HepG2 (cell line): ENCODE data around the gene SMAD7. TPM values are rescaled to one million over a fixed set of nuclear protein-coding genes. Genes with fewer than 3 reads are reported as not detected.

Experiments
- ATAC-seq: fragments of 200-7000 bp; cut with Tn5 transposase; 3 replicates; pipeline ENCODE4 v1.9.1; 2020; ENCODE audit warnings: mild to moderate bottlenecking, moderate library complexity
- BruUV-seq: library from RNA; stranded (reverse); fragments of 400-500 nt; replicated peaks from 2 replicates; lab custom pipeline; 2021; lab: Mats Ljungman, UMichigan
- CTCF ChIA-PET: fragments of 300-600 bp; formaldehyde crosslinking; extraction: SDS; loops from one replicate; lab custom pipeline; 2021; ENCODE audit warnings: low total read pairs, inconsistent platforms, low intra/inter-chr PET ratio; lab: Yijun Ruan, JAX
- POLR2A ChIA-PET: fragments of 350-600 bp; sonication (Branson Sonifier 250); formaldehyde crosslinking; loops from one replicate; lab custom pipeline; 2020; ENCODE audit warnings: antibody characterized with exemption, inconsistent platforms; lab: Yijun Ruan, JAX
- DNase-seq: peaks from one replicate; pipeline ENCODE4 v3.0.0-alpha.2; 2015; ENCODE audit warnings: low spot score
- FAIRE-seq: peaks from 3 replicates; lab custom pipeline; 2011; peaks lifted over from hg19 to GRCh38; lab: Jason Lieb, UNC
- H2AFZ ChIP-seq: one replicate; pipeline ENCODE4 v1.6.1; 2011; ENCODE audit warnings: low read length, inconsistent platforms
- H3K27ac ChIP-seq: fragments of 300-600 bp; 3 replicates; pipeline ENCODE4 v1.8.0; 2011; ENCODE audit warnings: mixed run types, mild to moderate bottlenecking, mixed read lengths, low read length, inconsistent platforms; ENCODE audit not compliant: insufficient read depth; ENCODE audit errors: extremely low read length
- H3K27me3 ChIP-seq, 2 experiments: fragments of 200-600 bp in 1 of 2; 2 replicates in 1 of 2; 3 replicates in 1 of 2; pipeline versions ENCODE4 v1.6.0 to v1.8.0; 2011; ENCODE audit warnings: low read length in 2 of 2, mild to moderate bottlenecking in 2 of 2, moderate library complexity in 2 of 2, inconsistent platforms in 1 of 2; ENCODE audit not compliant: insufficient read depth in 2 of 2, control insufficient read depth in 1 of 2
- H3K36me3 ChIP-seq, 2 experiments: fragments of 200-600 bp in 1 of 2; replicated peaks in 1 of 2; 2 replicates in 1 of 2; 3 replicates in 1 of 2; pipeline versions ENCODE4 v1.5.1 to v1.8.0; 2011; ENCODE audit warnings: low read length in 2 of 2, inconsistent platforms in 1 of 2; ENCODE audit not compliant: insufficient read depth in 2 of 2, control insufficient read depth in 1 of 2
- H3K4me1 ChIP-seq: 2 replicates; pipeline ENCODE4 v1.5.1; 2012; ENCODE audit warnings: low read length, inconsistent platforms; ENCODE audit not compliant: insufficient read depth
- H3K4me2 ChIP-seq: 2 replicates; pipeline ENCODE4 v1.6.0; 2011; ENCODE audit warnings: low read depth, low read length, inconsistent platforms
- H3K4me3 ChIP-seq, 3 experiments: fragments of 200-600 bp in 1 of 3; sonication (generic), shearing (Covaris generic) in 1 of 3; replicated peaks in 1 of 3; 2 replicates each; pipeline ENCODE4 v1.5.1; 2011 to 2016; ENCODE audit warnings: low read length in 3 of 3, inconsistent platforms in 2 of 3, low read depth in 2 of 3, mild to moderate bottlenecking in 2 of 3, control low read depth in 1 of 3, mixed read lengths in 1 of 3; ENCODE audit not compliant: insufficient read depth in 1 of 3
- H3K79me2 ChIP-seq: one replicate; pipeline ENCODE4 v1.6.1; 2011; ENCODE audit warnings: low read length, inconsistent platforms; ENCODE audit not compliant: insufficient read depth
- H3K9ac ChIP-seq: 2 replicates; pipeline ENCODE4 v1.6.0; 2011; ENCODE audit warnings: mild to moderate bottlenecking, low read depth, low read length, inconsistent platforms; ENCODE audit not compliant: insufficient read depth
- H3K9me3 ChIP-seq: 2 replicates; pipeline ENCODE4 v1.5.1; 2012; ENCODE audit warnings: mild to moderate bottlenecking, low read length
- H4K20me1 ChIP-seq: 2 replicates; pipeline ENCODE4 v1.6.0; 2011; ENCODE audit warnings: inconsistent platforms, mild to moderate bottlenecking, low read length, moderate library complexity; ENCODE audit not compliant: insufficient read depth
- ADNP ChIP-seq: sonication (generic); formaldehyde crosslinking; IDR thresholded peaks from 2 replicates; pipeline ENCODE4 v1.4.0; 2020; ENCODE audit warnings: missing genetic modification reagents
- HMG20A ChIP-seq: IDR thresholded peaks from 2 replicates; pipeline ENCODE4 v1.6.1; 2016; ENCODE audit warnings: borderline replicate concordance
- MAFK ChIP-seq, 2 experiments: IDR thresholded peaks in 1 of 2; conservative IDR thresholded peaks in 1 of 2; 2 replicates each; pipeline ENCODE4 v1.6.1; 2011; ENCODE audit warnings: improper control_type of control experiment in 2 of 2, low read length in 2 of 2
- SSRP1 ChIP-seq: IDR thresholded peaks from 2 replicates; pipeline ENCODE4 v1.6.1; 2016; ENCODE audit warnings: control low read depth
- ZNF616 ChIP-seq: sonication (generic); formaldehyde crosslinking; IDR thresholded peaks from 2 replicates; pipeline ENCODE4 v1.5.0; 2020; ENCODE audit warnings: low read depth, mild to moderate bottlenecking, missing genetic modification reagents
- ZNF629 ChIP-seq: sonication (generic); formaldehyde crosslinking; conservative IDR thresholded peaks from 2 replicates; pipeline ENCODE4 v1.5.0; 2020; ENCODE audit warnings: missing genetic modification reagents
- whole genome bisulfite sequencing: methylation state at CpG from one replicate; pipeline ENCODE4 v1.1.6; 2017; ENCODE audit warnings: low lambda C conversion rate; 5-methylcytosine and 5-hydroxymethylcytosine counted together
- in situ Hi-C: cut with HindIII; loops from 2 replicates; pipeline ENCODE4 v1.10.0; 2017; ENCODE audit warnings: low pct_unique_long_range_greater_than_20kb; ENCODE audit not compliant: extremely low pct_ligation_motif_present
- intact Hi-C: fragments of 100-400 bp; cut with micrococcal nuclease; formaldehyde crosslinking; loops from one replicate; pipeline ENCODE4 v1.10.0; 2022; ENCODE audit not compliant: unreplicated experiment
- polyA plus RNA-seq, 8 experiments: library from polyadenylated mRNA; depleted of rRNA in 3 of 8; stranded (reverse) in 7 of 8; unstranded in 1 of 8; fragments of >200 nt; fragmentation: Illumina TruSeq in 4 of 8; extraction: Trizol in 4 of 8; gene quantifications; 2 replicates each; pipeline versions ENCODE4 v1.2.1 to v1.2.3, GENCODE V29; 2011 to 2016; ENCODE audit warnings: low read depth in 4 of 8, missing spikeins in 1 of 8, mixed read lengths in 1 of 8; ENCODE audit not compliant: insufficient read depth in 1 of 8
- total RNA-seq, 5 experiments: library from RNA; depleted of rRNA; stranded (reverse); fragments of >200 nt; fragmentation: Illumina TruSeq; extraction: Trizol; gene quantifications; 2 replicates each; pipeline ENCODE4 v1.2.3, GENCODE V29; 2016; ENCODE audit warnings: low read depth in 1 of 5

Gene SMAD7
- total and polyA plus RNA-seq, 2 of the 13 experiments (the other 11 are each of a cell fraction or from before 2014, with no cell fraction given), result 17.4 to 24.7 TPM

- peak; percentile 10 for ATAC-seq
- TF ChIP-seq HMG20A (CRISPR knock-in tag) (no peak), SSRP1 (CRISPR knock-in tag) (no peak), ADNP (CRISPR knock-in tag) (no peak), ZNF629 (0 out of 2 replicates have a peak, but pooled peaks have one; percentile 21)
- BruUV-seq, result no TSS peak
- no peaks in the 10 kb centered on the region for H3K79me2 ChIP-seq
- peaks cover 40% of the 10 kb centered on the region for H3K4me1 ChIP-seq
- FAIRE-seq, result no peak
- no peak overlapping the region for H3K9ac ChIP-seq
- no peaks in the 10 kb centered on the region for H3K9me3 ChIP-seq
- H3K36me3 ChIP-seq, result peaks cover 5 to 8% of the 10 kb centered on the region in 2 experiments; a peak in 4 of 5 replicates
- POLR2A ChIA-PET, result interaction anchor here (0.9 to 1.3 kb wide), 3 partner anchors 9 to 33 kb away, joined by 3 to 4 read pairs (median 3); no protein-coding TSS in a partner anchor
- intact Hi-C loops (no loop called here), in situ Hi-C loops (no loop called here)
- no peak overlapping the region for H3K4me2 ChIP-seq
- H3K27me3 ChIP-seq, result no peaks in the 10 kb centered on the region
- 73% methylated on average over 7 of the region's 10 CpGs for WGBS
- no peak for DNase-seq
- H3K27ac ChIP-seq, result no peak overlapping the region
- no peak overlapping the region for H3K4me3 ChIP-seq
- CTCF ChIA-PET, result no interaction called here
- H4K20me1 ChIP-seq, result peaks cover 11% of the 10 kb centered on the region
- no peak overlapping the region for H2AFZ ChIP-seq
Measured at GRCh38 chr18:48915626-48916425, 34.9 kb downstream of the SMAD7 start.

- H3K27me3 ChIP-seq, result no peaks in the 10 kb centered on the region
- WGBS, result 86% methylated on average over 5 of the region's 12 CpGs
- H3K4me3 ChIP-seq, result no peak overlapping the region
- peaks cover 40% of the 10 kb centered on the region for H3K4me1 ChIP-seq
- H3K4me2 ChIP-seq, result no peak overlapping the region
- no peaks in the 10 kb centered on the region for H3K79me2 ChIP-seq
- peaks cover 4% of the 10 kb centered on the region; the same call in 1 of the 2 replicates for H4K20me1 ChIP-seq
- FAIRE-seq (no peak), ATAC-seq (no peak), DNase-seq (no peak)
- intact Hi-C loops, result no loop called here
- H2AFZ ChIP-seq, result no peak overlapping the region
- ChIA-PET POLR2A (no interaction called here), CTCF (no interaction called here)
- no peak overlapping the region for H3K27ac ChIP-seq
- no peaks in the 10 kb centered on the region; a peak in 1 of 5 replicates for H3K36me3 ChIP-seq
- in situ Hi-C loops, result no loop called here
- peak; percentile 55 to 68; a peak in 3 of 4 replicates for TF ChIP-seq MAFK (conservative IDR thresholded peaks at IDR 0.05 in 1 of 2, IDR thresholded peaks at IDR 0.05 in 1 of 2; ENCODE audit: low read length in 2 of 2)
- TF ChIP-seq ZNF616, result no peak
- BruUV-seq, result no TSS peak
- H3K9me3 ChIP-seq, result no peaks in the 10 kb centered on the region
- H3K9ac ChIP-seq, result no peak overlapping the region
Measured at GRCh38 chr18:48914581-48915251, 36.0 kb downstream of the SMAD7 start.
